Measurements from ENCODE around the gene DCUN1D4. TPM values are rescaled to one million over a fixed set of nuclear protein-coding genes. Genes with fewer than 3 reads are reported as not detected.

DCUN1D4 gene
- polyA plus RNA-seq, 3 donors = 52.6 to 57.8 (median 55.3) TPM

DNA sequence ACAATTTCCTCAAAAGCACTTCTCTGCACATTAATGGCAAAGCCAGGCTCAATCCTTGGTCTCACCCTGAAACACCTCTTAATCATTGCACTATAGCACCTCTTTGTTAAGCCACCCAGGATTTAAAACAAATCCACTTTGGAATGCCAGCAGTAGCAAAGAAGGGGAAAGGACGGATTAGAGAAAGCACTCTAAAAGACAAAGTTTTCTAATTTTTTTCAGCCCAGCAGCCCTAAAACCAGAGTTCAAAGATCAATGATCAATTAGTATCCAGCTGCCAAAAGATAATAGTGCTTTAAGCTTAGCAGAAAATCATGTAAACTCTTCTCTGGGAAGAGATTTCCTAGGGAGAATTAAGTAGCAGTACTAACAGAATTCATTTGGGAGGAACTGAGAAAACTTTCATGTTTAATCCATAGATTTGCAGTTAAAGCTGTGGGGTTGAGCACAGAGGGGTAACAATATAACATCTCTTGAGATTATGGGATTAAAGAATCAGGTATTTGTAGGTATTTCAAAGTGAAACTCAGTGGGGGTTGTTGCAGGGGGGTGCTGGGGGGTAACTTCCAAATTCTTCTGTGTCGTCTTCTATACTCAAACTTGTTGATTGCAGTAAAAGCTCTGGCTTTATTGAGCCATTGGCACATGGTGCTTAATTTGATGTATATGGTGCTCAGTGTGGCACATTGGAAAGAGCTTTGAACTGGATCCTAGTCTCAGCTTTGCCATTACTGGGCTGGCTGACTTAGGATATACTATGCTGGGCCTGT, 115.4 kb downstream of the DCUN1D4 start:
- no peak for DNase-seq (ENCODE audit: low read depth in 3 of 3, low spot score in 2 of 3)

- DNase-seq (ENCODE audit: low read depth in 3 of 3, low spot score in 2 of 3) = no peak
These were observed 117.5 kb downstream of the DCUN1D4 start for GRCh38 chr4:51960486-51960885.

DNA sequence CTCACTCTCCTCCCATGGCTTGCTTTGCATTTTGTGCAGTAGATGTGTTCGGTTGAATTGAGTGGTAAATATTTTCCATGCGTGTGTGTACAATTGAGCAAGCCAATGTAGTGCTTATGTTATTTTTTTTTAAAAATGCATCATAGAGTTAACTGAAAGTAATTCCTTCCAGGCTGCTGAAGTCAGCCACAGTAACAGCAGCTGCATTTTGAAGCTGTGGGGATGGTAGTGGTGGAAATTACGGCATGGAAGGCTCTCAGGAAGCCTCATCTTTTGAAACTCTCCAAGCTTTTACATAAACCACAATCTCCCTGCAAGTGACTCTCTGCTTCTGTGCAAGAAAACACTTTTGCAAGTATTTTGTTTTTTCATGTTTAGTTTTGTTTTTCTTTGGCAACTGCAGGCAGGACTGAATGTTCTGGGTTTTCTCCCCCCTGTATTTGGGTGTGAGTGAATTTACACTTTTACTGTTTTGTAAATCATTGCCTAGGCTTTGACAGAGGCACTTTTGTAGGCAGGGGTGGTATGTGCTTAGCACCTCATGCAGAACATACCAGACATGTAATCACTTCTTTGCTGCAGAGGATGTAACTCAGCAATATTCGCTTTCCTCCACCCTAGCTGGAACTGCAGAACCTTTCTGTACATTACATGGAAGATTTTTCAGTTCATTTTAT, 121.0 kb downstream of the DCUN1D4 start:
- DNase-seq (ENCODE audit: low read depth in 3 of 3, low spot score in 2 of 3) = peak in 1 of 3 donors; percentile 7

DNA sequence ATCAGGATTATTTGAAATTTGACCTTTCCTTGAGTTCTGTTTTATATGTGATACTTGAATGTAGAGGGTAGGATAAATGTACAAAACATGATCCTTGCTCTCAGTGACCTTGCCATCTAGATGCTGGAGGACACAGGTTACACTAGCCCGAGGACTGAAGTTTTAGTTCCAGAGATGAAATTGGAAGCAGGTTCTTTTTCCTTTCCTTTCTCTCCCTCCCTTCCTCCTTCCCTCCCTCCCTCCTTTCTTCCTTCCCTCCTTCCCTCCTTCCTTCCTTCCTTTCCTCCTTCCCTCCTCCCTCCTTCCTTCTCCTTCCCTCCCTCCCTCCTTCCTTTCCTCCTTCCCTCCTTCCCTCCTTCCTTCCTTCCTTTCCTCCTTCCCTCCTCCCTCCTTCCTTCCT, 122.9 kb downstream of the DCUN1D4 start:
- no peak for DNase-seq (ENCODE audit: low read depth in 3 of 3, low spot score in 2 of 3)

Other genes starting within 250 kb of the DCUN1D4 start
- gene LRRC66, start 177.2 kb downstream of the DCUN1D4 start, polyA plus RNA-seq (ENCODE audit: insufficient read length in 3 of 3) = under 1 TPM; 0.58 to 0.74 (median 0.64) TPM
- gene SGCB, start 195.1 kb downstream of the DCUN1D4 start, polyA plus RNA-seq (ENCODE audit: insufficient read length in 3 of 3) = 10 to 100 TPM; 52.0 to 53.0 (median 52.7) TPM
- gene SPATA18, start 208.2 kb downstream of the DCUN1D4 start, polyA plus RNA-seq (ENCODE audit: insufficient read length in 3 of 3) = 1 to 10 TPM; 1.3 to 1.4 (median 1.3) TPM